Neutrophil (primary cell): ENCODE measurements around the gene LAMA3.

ENCODE experiments used
- H3K27ac ChIP-seq: fragments of 200-600 bp; sonication (generic); 2 replicates; pipeline ENCODE4 v1.5.1; 2016; ENCODE audit warnings: mild to moderate bottlenecking, moderate library complexity
- H3K27me3 ChIP-seq: fragments of 200-600 bp; sonication (generic); 2 replicates; pipeline ENCODE4 v1.6.0; 2016; ENCODE audit warnings: mild to moderate bottlenecking
- H3K36me3 ChIP-seq: fragments of 200-600 bp; sonication (generic); 2 replicates; pipeline ENCODE4 v1.5.1; 2017
- H3K4me1 ChIP-seq, 2 experiments: fragments of 200-600 bp in 1 of 2; sonication (generic) in 1 of 2; 1 replicate in 1 of 2; 2 replicates in 1 of 2; pipeline versions ENCODE4 v1.5.1 to v1.6.1; 2013 to 2016; ENCODE audit warnings: low read depth in 1 of 2, low read length in 1 of 2, mild to moderate bottlenecking in 1 of 2, moderate library complexity in 1 of 2; ENCODE audit not compliant: control insufficient read depth in 1 of 2, insufficient read depth in 1 of 2
- H3K4me3 ChIP-seq, 2 experiments: fragments of 200-600 bp in 1 of 2; sonication (generic) in 1 of 2; 1 replicate in 1 of 2; 2 replicates in 1 of 2; pipeline ENCODE4 v1.5.1; 2013 to 2016; ENCODE audit warnings: low read depth in 1 of 2, low read length in 1 of 2, mild to moderate bottlenecking in 1 of 2, moderate library complexity in 1 of 2
- H3K9me3 ChIP-seq: fragments of 200-600 bp; sonication (generic); 2 replicates; pipeline ENCODE4 v1.5.1; 2016
- CTCF ChIP-seq: fragments of 200-600 bp; sonication (generic); IDR thresholded peaks from 2 replicates; pipeline ENCODE4 v1.5.1; 2016; ENCODE audit warnings: antibody characterized with exemption

LAMA3 gene

DNA sequence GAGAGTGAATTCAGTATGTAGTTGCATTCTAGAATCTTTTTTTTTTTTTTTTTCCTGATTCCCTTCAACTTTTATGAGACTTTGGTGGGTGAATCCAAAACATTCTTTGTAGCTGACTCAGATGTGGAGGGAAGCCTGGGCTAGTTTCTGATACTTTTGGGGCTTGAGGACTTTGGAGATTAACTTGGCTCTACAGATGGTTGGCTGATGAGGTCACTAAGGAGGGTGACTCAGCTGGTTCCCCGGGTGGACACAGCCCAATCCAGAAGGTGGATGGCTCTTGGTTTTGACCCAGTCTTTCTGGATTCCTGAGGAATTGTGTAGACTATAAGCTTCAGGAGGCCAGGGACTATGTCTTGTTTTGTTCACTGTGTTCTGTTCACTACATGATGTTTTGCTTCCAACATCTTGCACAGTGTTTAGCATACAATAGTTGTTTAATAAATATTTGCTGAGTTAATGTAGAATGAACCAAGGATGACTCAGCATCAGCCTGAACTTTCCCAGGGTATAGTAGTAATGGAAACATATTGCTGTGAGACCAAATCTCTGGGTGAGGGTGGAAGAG is 30.5 kb downstream of the LAMA3 start:
- peaks cover 15% of the 10 kb centered on the region for H3K27me3 ChIP-seq
- no peaks in the 10 kb centered on the region for H3K9me3 ChIP-seq
- H3K4me3 ChIP-seq: no peak overlapping the region
- no peak for TF ChIP-seq CTCF
- H3K4me1 ChIP-seq: no peaks in the 10 kb centered on the region
- H3K36me3 ChIP-seq: no peaks in the 10 kb centered on the region
- no peak overlapping the region for H3K27ac ChIP-seq

DNA sequence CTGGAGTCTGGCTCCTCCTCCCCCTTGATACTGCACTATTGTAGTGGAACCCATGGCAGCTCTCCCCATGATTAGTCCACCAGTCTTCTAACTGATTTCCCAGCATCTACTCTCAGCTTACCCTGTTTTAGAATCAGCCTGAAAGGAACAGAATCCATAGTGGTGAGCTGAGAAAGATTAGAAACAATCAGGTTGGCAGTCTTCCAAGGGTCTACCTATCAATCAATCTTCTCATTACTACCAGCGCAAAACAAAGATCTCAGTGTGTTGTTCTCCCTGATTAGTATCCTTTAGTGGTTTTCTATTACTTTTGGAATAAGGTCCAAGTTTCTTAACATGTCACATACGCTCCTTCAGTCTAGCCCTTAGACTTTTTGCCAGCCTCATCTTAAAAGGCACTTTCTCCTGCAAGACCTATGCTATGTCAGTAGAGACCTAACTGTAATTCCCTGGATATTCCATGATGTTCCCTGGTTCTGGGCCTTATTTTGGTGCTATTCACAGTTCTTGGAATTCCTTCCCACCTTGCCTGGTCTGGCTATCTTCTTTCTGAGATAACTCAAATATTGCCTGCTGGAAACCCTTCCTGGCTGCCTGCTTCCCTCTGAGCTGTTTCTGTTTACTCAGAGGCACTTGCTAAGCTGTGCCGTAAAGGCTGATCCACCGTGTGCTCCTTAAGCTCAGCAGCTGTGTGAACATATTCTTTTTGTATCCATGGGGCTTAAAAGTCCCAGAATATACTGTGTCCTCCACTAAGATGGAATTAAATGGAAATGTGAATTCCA is 32.6 kb downstream of the LAMA3 start:
- H3K4me3 ChIP-seq: no peak overlapping the region
- peaks cover 15% of the 10 kb centered on the region for H3K27me3 ChIP-seq
- no peak for TF ChIP-seq CTCF
- no peak overlapping the region for H3K27ac ChIP-seq
- no peaks in the 10 kb centered on the region for H3K4me1 ChIP-seq
- H3K36me3 ChIP-seq: no peaks in the 10 kb centered on the region
- H3K9me3 ChIP-seq: no peaks in the 10 kb centered on the region

DNA sequence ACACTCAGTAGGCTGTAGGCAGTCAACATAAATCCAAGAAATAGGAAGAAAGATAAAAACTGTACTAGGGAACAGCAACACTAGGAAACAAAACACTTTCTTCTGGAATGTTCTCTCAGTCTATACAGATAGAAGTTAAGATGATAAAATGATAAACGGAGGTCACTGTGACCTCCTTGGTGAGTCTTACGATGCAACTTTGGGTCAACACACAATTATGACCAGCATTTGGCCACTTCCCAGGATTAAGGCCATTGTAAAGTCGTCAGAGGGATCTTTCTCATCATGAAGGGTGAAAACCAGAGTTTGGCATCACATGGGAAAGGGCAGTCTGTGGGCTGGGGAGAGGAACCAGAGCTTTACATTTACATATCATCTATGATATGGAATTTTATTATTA is 33.4 kb downstream of the LAMA3 start:
- Histone ChIP-seq H3K4me1 (no peaks in the 10 kb centered on the region), H3K9me3 (no peaks in the 10 kb centered on the region), H3K36me3 (no peaks in the 10 kb centered on the region), H3K4me3 (no peak overlapping the region), H3K27ac (no peak overlapping the region), H3K27me3 (peaks cover 15% of the 10 kb centered on the region)
- TF ChIP-seq CTCF: no peak

- no peak for TF ChIP-seq CTCF
- Histone ChIP-seq H3K9me3 (no peaks in the 10 kb centered on the region), H3K27me3 (peaks cover 15% of the 10 kb centered on the region), H3K4me3 (no peak overlapping the region), H3K36me3 (no peaks in the 10 kb centered on the region), H3K27ac (no peak overlapping the region), H3K4me1 (no peaks in the 10 kb centered on the region)
Measured at GRCh38 chr18:23723121-23723520, 33.9 kb downstream of the LAMA3 start.

DNA sequence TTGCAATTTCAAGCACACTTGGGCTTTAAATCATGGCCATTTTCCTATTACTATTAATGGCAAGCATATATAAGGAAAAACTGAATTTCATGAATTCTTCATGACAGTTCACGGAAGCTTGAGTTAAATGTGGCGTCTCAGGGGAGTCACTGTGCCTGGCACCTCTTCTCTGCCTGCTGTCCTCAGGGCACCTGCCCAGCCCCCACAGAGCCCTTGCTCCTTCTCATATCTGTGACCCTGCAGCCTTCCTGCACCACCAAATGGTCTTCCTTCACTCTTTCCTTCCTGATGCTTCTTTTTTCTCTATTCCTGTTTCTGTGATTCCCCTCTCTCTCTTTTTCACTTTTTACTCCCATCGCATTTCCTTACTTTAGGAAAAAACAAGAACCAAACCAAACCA is 35.4 kb downstream of the LAMA3 start:
- Histone ChIP-seq H3K36me3 (no peaks in the 10 kb centered on the region), H3K27me3 (peaks cover 11% of the 10 kb centered on the region), H3K9me3 (no peaks in the 10 kb centered on the region), H3K4me3 (no peak overlapping the region), H3K27ac (no peak overlapping the region), H3K4me1 (no peaks in the 10 kb centered on the region)
- TF ChIP-seq CTCF: no peak
